OCI-LY1 (cell line): ENCODE results near the gene ZDHHC11B.

Experiments
- H2AFZ ChIP-seq: fragments of 200-600 bp; sonication (generic), shearing (Covaris generic); 2 replicates; pipeline ENCODE4 v1.6.0; 2014; ENCODE audit warnings: antibody characterized with exemption, mild to moderate bottlenecking, low read length
- H3F3A ChIP-seq: fragments of 200-600 bp; sonication (generic), shearing (Covaris generic); 2 replicates; pipeline ENCODE4 v1.6.0; 2014; ENCODE audit warnings: mild to moderate bottlenecking, antibody characterized with exemption, low read length, moderate library complexity; ENCODE audit not compliant: insufficient read depth
- H3K27ac ChIP-seq: fragments of 200-600 bp; sonication (generic); 2 replicates; pipeline ENCODE4 v1.5.1; 2014; ENCODE audit warnings: low read length, mixed run types, mild to moderate bottlenecking, low read depth; ENCODE audit not compliant: poor library complexity, severe bottlenecking
- H3K27me3 ChIP-seq: fragments of 200-600 bp; sonication (generic); 2 replicates; pipeline ENCODE4 v1.6.0; 2014; ENCODE audit warnings: antibody characterized with exemption, mild to moderate bottlenecking, low read length, moderate library complexity; ENCODE audit not compliant: insufficient read depth
- H3K36me3 ChIP-seq: fragments of 200-600 bp; sonication (generic); 2 replicates; pipeline ENCODE4 v1.6.1; 2014; ENCODE audit warnings: mild to moderate bottlenecking, antibody characterized with exemption, low read length, moderate library complexity, mixed read lengths; ENCODE audit not compliant: insufficient read depth
- H3K4me1 ChIP-seq: fragments of 200-600 bp; sonication (generic); 2 replicates; pipeline ENCODE4 v1.5.1; 2014; ENCODE audit warnings: mild to moderate bottlenecking, low read length, moderate library complexity; ENCODE audit not compliant: insufficient read depth, severe bottlenecking
- H3K4me2 ChIP-seq: fragments of 200-600 bp; sonication (generic), shearing (Covaris generic); 2 replicates; pipeline ENCODE4 v1.6.1; 2014; ENCODE audit warnings: low read length
- H3K4me3 ChIP-seq: fragments of 200-600 bp; sonication (generic); 2 replicates; pipeline ENCODE4 v1.5.1; 2014; ENCODE audit warnings: low read length, low read depth, mild to moderate bottlenecking, mixed read lengths; ENCODE audit not compliant: poor library complexity, severe bottlenecking
- H3K79me2 ChIP-seq: fragments of 200-600 bp; shearing (Covaris generic); 2 replicates; pipeline ENCODE4 v1.6.1; 2016; ENCODE audit warnings: mixed run types, low read length, mixed read lengths; ENCODE audit not compliant: insufficient read depth
- H3K9ac ChIP-seq: fragments of 200-600 bp; sonication (generic), shearing (Covaris generic); 2 replicates; pipeline ENCODE4 v1.6.1; 2014; ENCODE audit warnings: mild to moderate bottlenecking, low read length, mixed read lengths
- H3K9me2 ChIP-seq: fragments of 200-600 bp; sonication (generic), shearing (Covaris generic); 2 replicates; pipeline ENCODE4 v1.6.1; 2014; ENCODE audit warnings: low read depth, mild to moderate bottlenecking, low read length, mixed read lengths
- H3K9me3 ChIP-seq: fragments of 200-600 bp; shearing (Covaris generic); 2 replicates; pipeline ENCODE4 v1.6.1; 2014; ENCODE audit warnings: low read length, mixed read lengths
- H4K20me1 ChIP-seq: fragments of 200-600 bp; sonication (generic), shearing (Covaris generic); 2 replicates; pipeline ENCODE4 v1.6.0; 2016; ENCODE audit warnings: mild to moderate bottlenecking, low read length; ENCODE audit not compliant: insufficient read depth
- EZH2 ChIP-seq: fragments of 200-600 bp; sonication (generic), shearing (Covaris generic); IDR thresholded peaks from 2 replicates; pipeline ENCODE4 v1.8.0; 2017; ENCODE audit warnings: borderline replicate concordance, mixed run types, mild to moderate bottlenecking, antibody characterized with exemption, low read length, moderate library complexity, mixed read lengths
- TF ChIP-seq, protein P1 (sequence below): fragments of 200-600 bp; sonication (generic), shearing (Covaris generic); IDR thresholded peaks from 2 replicates; pipeline ENCODE4 v1.5.1; 2017; ENCODE audit warnings: mild to moderate bottlenecking, antibody characterized with exemption, low read length, moderate library complexity, mixed read lengths

ZDHHC11B gene

GRCh38 chr5:670396-671270, 113.9 kb downstream of the ZDHHC11B start:
- H3K4me3 ChIP-seq, result no peak overlapping the region
- H3K4me2 ChIP-seq, result no peak overlapping the region
- no peak overlapping the region for H2AFZ ChIP-seq
- no peaks in the 10 kb centered on the region for H3K27me3 ChIP-seq
- H3K4me1 ChIP-seq, result no peaks in the 10 kb centered on the region
- H3K9me3 ChIP-seq, result no peaks in the 10 kb centered on the region
- H3F3A ChIP-seq, result no peaks in the 10 kb centered on the region
- H3K27ac ChIP-seq, result no peak overlapping the region
- no peak overlapping the region for H3K9ac ChIP-seq
- TF ChIP-seq, protein P1, sequence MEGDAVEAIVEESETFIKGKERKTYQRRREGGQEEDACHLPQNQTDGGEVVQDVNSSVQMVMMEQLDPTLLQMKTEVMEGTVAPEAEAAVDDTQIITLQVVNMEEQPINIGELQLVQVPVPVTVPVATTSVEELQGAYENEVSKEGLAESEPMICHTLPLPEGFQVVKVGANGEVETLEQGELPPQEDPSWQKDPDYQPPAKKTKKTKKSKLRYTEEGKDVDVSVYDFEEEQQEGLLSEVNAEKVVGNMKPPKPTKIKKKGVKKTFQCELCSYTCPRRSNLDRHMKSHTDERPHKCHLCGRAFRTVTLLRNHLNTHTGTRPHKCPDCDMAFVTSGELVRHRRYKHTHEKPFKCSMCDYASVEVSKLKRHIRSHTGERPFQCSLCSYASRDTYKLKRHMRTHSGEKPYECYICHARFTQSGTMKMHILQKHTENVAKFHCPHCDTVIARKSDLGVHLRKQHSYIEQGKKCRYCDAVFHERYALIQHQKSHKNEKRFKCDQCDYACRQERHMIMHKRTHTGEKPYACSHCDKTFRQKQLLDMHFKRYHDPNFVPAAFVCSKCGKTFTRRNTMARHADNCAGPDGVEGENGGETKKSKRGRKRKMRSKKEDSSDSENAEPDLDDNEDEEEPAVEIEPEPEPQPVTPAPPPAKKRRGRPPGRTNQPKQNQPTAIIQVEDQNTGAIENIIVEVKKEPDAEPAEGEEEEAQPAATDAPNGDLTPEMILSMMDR, result no peak
- TF ChIP-seq EZH2, result no peak
- no peaks in the 10 kb centered on the region for H3K9me2 ChIP-seq
- H3K79me2 ChIP-seq, result no peaks in the 10 kb centered on the region
- peaks cover 16% of the 10 kb centered on the region; the same call in 1 of the 2 replicates for H3K36me3 ChIP-seq
- no peaks in the 10 kb centered on the region for H4K20me1 ChIP-seq

- Histone ChIP-seq H3K36me3 (peaks cover 19% of the 10 kb centered on the region; the same call in 1 of the 2 replicates), H3K4me2 (no peak overlapping the region), H3K4me3 (no peak overlapping the region), H4K20me1 (no peaks in the 10 kb centered on the region), H3K27ac (no peak overlapping the region), H3K4me1 (no peaks in the 10 kb centered on the region), H3K9me2 (no peaks in the 10 kb centered on the region), H3K27me3 (no peaks in the 10 kb centered on the region), H3F3A (no peaks in the 10 kb centered on the region), H2AFZ (no peak overlapping the region), H3K79me2 (no peaks in the 10 kb centered on the region), H3K9ac (no peak overlapping the region), H3K9me3 (no peaks in the 10 kb centered on the region)
- TF ChIP-seq EZH2, result no peak
- TF ChIP-seq, protein P1, result no peak
These were observed 114.6 kb downstream of the ZDHHC11B start for GRCh38 chr5:669842-670395.

DNA sequence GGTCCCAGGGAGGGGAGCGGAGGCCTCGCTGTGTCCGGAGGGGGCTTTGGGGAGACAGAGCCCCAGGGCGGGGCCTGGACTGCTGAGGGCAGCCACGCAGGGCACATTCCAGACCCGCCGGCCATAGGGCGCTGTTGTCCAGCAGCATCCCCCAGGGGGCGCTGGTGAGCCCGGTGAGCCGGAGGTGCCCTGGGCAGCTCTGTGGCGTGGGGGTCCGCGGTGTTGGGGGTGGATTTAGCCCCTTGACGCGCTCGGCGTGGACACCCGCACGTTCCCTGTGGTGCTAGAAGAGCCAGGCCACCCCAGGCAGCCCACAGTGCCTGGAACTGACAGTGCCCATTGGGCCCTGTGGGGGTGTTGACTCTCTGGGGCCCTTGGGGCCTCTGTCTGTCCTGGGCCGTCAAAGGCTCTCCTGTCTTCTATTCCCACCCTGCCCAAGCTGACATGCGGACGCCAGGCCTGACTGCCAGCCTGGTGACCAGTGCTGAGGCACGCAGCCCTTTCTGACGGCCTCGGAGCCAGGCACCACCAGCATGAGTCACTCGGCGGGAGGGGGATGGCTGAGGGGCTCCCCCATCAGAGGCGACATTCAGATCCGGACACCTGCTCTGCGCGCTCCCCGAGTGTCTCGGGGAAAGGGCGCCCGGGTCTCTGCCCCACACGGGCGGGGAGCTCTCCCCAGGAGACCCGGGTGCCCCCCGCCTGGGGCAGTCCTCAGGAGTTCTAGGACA, 115.3 kb downstream of the ZDHHC11B start:
- no peak overlapping the region for H3K4me2 ChIP-seq
- H3K27me3 ChIP-seq, result no peaks in the 10 kb centered on the region
- peaks cover 21% of the 10 kb centered on the region; the same call in 1 of the 2 replicates for H3K36me3 ChIP-seq
- no peaks in the 10 kb centered on the region for H3K4me1 ChIP-seq
- H3K4me3 ChIP-seq, result no peak overlapping the region
- no peaks in the 10 kb centered on the region for H3K9me3 ChIP-seq
- no peaks in the 10 kb centered on the region for H3K79me2 ChIP-seq
- H3K9me2 ChIP-seq, result no peaks in the 10 kb centered on the region
- H3K9ac ChIP-seq, result no peak overlapping the region
- TF ChIP-seq, protein P1, result peak; percentile 84
- TF ChIP-seq EZH2, result no peak
- no peaks in the 10 kb centered on the region for H3F3A ChIP-seq
- no peak overlapping the region for H2AFZ ChIP-seq
- H4K20me1 ChIP-seq, result no peaks in the 10 kb centered on the region
- H3K27ac ChIP-seq, result no peak overlapping the region
